ENCODE data around the gene RETREG2.

The RETREG2 gene

GRCh38 chr2:219215871-219216534 is 37.9 kb downstream of the RETREG2 start:
- no peak for DNase-seq (ENCODE audit: low read depth)

- no peak for DNase-seq (ENCODE audit: low read depth)
Measured at GRCh38 chr2:219216535-219216915, 38.5 kb downstream of the RETREG2 start.

DNA sequence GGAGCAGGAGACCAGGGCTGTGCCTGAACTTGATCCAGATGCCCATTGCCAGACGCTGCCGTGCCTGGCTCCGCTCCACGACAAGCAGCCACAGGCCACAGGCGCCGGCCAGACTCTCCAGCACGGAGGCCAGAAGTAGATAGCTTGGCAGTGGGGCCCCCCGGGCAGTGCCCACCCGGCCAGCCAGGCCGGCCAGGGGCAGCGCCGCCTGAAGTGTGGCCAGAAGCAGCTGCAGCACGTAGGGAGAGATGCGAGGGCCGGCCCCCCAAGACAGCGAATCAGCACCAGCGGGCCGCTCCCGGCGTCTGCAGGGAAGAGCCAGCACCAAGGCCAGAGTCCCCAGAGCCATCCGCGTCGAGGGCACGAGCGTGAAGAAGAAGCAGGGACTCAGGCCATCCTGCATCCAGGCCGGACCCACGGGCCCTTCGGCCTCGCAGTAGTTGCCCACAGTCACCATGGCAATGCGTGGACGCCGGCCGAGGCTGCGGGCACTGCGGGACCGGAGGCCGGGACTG is 40.2 kb downstream of the RETREG2 start:
- no peak for DNase-seq (ENCODE audit: low read depth)

DNA sequence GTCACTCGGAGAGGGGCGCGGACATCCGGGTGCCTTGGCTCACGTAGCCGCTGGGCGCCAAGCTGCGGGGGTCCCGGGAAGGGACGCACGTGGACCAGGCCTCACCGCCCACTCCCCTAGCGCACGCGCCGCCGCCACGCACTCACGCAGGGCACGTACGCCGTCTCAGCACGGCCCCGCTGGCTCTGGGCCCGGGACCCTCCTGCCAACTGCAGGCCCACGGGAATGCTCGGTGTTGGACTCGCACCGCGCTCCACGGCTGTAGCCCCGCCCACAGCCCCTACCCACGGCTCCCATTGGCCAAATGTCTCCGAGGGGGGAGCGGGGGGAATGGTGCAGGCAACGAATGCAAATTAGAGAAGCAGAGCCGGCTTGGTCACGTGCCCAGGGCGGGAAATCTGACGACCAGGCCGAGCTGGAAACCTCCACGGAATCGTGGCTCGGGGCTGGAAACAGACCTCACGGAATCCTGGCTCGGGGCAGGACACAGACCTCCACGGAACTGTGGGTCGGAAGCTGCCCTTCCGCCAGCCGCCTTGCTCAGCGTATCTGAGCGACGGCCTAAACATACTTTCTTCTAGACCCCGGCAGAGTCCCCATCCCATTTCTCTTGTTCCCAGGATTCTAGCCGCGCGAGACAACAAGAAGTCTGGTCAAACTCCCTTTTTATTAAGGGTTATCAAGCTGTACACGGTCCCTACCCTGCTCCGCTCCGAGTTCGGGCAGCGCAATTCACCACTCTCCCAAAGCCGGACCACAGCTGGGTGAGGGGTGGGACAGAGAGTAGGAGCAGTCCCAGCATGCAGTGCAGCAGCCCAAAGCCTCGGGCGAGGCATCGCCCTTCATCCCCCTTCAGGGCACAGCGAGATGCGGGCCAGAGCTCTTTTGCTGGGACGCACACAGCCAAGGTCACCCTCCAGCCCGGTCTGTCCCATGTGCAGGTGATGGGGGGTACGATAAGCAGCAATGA is 40.9 kb downstream of the RETREG2 start, which contains the start of gene ABCB6:
ABCB6 (minus strand) TSS at position 227 of the 970 bp plus-strand sequence. CDS start 285 bp downstream, outside the sequence.
- peak; percentile 79 for DNase-seq (ENCODE audit: low read depth)

GRCh38 chr2:219219784-219220532 is 41.9 kb downstream of the RETREG2 start:
- no peak for DNase-seq (ENCODE audit: low read depth)

GRCh38 chr2:219220652-219221402 is 42.8 kb downstream of the RETREG2 start:
- no peak for DNase-seq (ENCODE audit: low read depth)

DNA sequence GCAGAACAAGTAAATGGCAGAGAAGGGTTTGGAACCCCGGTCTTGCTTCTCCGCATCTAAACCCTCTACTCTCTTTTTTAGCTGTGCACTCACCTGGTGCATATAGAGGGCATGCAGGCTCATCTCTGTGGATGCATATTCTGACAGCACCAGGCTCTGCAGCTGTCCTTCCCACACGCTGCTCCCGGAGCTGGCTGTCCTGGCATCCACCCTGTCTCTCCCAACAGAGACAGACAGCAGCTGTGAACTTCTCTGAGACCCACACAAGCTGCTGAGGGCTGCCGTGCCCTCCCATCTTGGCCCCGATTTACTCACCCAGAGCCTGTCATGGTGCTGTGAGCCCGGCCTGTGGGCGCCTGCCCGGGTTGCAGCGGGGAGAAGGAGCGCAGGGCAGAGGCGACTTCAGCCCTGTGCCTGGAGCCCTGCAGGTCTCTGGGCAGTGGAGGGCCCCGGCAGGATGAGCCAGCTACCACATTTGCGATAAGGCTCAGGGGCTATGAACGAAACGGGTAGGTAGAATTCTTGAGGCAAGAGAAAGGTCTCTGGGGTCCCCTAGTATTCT is 44.0 kb downstream of the RETREG2 start:
- DNase-seq (ENCODE audit: low read depth) = no peak

DNA sequence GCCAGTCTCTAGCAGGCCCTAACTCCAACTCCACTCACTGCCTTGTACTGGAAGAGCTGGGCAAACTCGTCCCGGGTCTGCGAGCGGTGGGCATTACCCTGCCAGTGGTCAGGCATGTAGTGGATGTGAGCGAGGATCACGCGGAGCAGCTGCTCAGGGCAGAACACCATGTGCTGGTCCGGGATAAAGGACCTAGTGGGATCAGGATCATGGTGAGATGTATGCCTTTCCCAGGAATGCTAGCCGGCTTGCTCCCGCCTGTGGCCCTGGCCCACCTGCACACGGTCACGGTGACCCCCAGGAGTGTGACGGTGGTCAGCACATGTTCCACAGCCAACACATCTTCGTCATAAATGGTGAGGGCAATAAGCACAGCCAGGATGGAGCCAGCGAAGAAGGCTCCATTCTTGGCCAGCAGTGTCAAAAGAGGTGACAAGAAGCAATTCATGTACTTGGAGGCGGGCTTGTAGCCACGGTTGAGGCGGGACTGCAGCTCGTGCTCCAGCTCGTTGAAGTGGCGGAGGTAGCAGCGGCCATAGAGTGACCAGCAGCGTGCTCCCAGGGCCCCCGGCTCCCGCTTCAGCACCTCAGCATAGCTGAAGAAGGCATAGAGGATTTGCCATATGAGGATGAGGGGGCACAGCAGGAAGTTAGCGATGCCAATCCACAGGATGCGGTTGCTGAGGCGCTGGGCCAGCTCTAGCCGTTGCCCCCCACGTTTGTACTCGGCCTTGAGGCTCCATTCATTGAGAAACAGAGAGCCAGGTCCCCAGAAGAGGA is 45.9 kb downstream of the RETREG2 start:
- DNase-seq (ENCODE audit: low read depth) = no peak

- DNase-seq (ENCODE audit: low read depth) = no peak
Measured at GRCh38 chr2:219225350-219225749, 47.3 kb downstream of the RETREG2 start.

GRCh38 chr2:219228041-219228910 is 50.2 kb downstream of the RETREG2 start:
- DNase-seq (ENCODE audit: low read depth) = no peak

DNA sequence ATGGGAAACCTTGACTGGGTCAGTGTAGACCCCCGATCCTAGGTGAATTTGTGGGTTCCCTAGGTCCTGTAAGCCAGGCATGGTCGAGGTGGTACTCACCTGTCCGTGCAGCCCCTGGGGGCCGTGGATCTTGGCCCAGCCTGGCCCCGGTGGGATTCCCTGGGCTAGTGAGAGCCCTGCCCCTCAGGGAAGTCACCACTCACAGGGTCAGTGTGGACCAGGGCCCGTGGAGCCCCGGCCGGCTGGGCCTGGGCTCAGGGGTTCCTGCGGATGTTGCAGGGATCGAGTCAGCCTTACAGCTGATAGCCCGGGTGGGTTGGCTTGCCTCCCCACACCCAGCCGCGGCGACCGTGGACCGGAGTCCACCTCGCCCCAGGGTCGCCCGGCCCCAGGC is 50.8 kb downstream of the RETREG2 start:
- DNase-seq (ENCODE audit: low read depth) = no peak

DNA sequence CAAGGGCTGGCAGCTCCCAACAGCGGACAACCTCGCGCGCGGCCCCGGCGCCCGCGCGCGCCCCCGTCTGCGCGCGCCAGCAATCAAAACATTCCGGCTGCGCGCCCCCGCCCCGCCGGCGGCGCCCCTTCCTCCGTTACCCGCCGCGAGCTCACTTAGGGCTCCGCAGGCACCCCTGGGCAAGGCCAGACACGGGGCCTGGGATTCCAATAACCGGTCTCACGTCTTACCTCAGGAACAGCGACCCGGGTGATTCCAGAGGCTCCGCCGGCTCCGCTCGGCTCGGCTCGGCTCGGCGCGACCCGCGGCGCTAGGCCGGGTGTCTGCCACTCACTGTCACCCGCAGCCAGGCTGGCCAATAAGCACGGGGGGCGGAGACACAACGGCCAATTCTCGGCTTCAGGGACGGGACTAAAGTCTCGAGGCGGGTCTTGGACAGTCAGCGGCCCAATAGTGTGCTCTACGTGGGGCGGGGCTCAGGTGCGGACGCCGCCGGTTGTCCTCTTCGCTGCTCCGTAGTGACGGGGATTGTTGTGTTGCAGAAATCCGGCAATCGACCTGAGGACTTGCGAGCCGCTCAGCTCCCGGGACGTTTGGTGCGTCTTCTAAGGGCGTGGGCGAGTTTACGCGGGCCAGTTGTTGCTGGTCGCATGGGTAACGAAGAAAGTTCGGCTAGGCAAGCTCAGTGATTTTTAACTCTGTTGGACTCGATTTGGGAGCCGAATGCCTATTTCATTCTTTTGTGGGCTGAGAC is 51.4 kb downstream of the RETREG2 start, which contains the start of the genes ANKZF1 and ATG9A:
ANKZF1 (plus strand) TSS at position 502 of the 754 bp plus-strand sequence. CDS start 452 bp downstream, outside the sequence.
ATG9A (minus strand) TSS at position 332 of the 754 bp plus-strand sequence. CDS start 1,612 bp downstream, outside the sequence.
- peak; percentile 96 for DNase-seq (ENCODE audit: low read depth)

- DNase-seq (ENCODE audit: low read depth) = no peak
Measured at GRCh38 chr2:219230059-219230540, 52.0 kb downstream of the RETREG2 start.

DNA sequence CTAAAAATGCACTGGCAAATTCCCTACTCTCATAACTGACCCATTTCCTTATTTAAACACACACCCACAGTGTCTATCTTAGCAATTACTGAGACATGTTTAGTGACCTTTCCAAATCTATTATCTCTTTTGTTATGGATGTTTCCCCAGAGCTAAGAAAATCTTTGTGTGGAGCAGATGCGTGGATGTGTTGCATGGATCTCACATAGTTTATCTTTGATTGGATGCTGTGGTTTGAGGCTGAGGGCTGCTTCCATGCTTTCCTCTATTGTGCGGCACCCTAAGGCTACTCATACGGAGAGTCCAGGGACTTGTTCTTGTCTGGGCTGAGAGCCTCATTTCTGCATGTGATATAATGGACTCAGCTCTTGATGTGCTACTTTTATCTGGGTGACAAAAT is 56.3 kb downstream of the RETREG2 start:
- no peak for DNase-seq (ENCODE audit: low read depth)

All from stimulated activated CD8-positive, alpha-beta memory T cell treated with anti-CD3 and anti-CD28 coated beads, Interleukin-7, amount 100 ng/mL, for 24 hours (primary cell).